GM06990 (cell line): Measurements from ENCODE around the gene KDM4D.

Experiments used
- DNase-seq: peaks from one replicate; pipeline ENCODE4 v3.0.0-alpha.2; 2011; ENCODE audit not compliant: insufficient read length; ENCODE audit errors: extremely low read depth
- H3K27me3 ChIP-seq: replicated peaks from 2 replicates; pipeline ENCODE4 v1.6.0; 2011; ENCODE audit warnings: low read length; ENCODE audit not compliant: control insufficient read depth, insufficient read depth
- H3K36me3 ChIP-seq: 2 replicates; pipeline ENCODE4 v1.5.1; 2011; ENCODE audit warnings: low read length; ENCODE audit not compliant: control insufficient read depth, insufficient read depth
- H3K4me3 ChIP-seq: replicated peaks from 2 replicates; pipeline ENCODE4 v1.5.1; 2011; ENCODE audit warnings: low read depth, mild to moderate bottlenecking, control low read depth, low read length
- TF ChIP-seq, protein P1 (sequence below): IDR thresholded peaks from 2 replicates; pipeline ENCODE4 v1.5.1; 2011; ENCODE audit warnings: low read length, control low read depth, mild to moderate bottlenecking, inconsistent platforms; ENCODE audit not compliant: insufficient read depth, poor library complexity, severe bottlenecking

KDM4D gene

DNA sequence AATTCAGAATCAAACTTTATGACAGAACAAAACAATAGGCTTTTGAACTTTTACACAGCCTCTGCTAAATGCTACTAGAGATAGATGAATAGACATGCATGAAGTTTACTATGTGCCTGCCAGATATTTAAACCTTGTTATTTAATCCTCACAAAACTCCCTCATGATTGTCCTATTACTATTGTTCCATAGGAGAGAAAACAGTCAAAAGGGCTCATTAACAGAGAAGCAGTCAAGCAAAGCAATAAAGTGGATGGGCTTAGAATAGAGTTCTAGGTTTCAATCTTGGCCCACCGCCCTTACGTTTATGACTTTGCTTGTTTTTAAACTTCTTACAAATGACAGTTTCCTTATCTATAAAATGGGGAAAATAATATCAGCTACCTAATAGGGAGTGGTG lies 13.0 kb upstream of the KDM4D start:
- H3K27me3 ChIP-seq = no peaks in the 10 kb centered on the region
- H3K4me3 ChIP-seq = no peak overlapping the region
- peaks cover 7% of the 10 kb centered on the region for H3K36me3 ChIP-seq
- TF ChIP-seq, protein P1, sequence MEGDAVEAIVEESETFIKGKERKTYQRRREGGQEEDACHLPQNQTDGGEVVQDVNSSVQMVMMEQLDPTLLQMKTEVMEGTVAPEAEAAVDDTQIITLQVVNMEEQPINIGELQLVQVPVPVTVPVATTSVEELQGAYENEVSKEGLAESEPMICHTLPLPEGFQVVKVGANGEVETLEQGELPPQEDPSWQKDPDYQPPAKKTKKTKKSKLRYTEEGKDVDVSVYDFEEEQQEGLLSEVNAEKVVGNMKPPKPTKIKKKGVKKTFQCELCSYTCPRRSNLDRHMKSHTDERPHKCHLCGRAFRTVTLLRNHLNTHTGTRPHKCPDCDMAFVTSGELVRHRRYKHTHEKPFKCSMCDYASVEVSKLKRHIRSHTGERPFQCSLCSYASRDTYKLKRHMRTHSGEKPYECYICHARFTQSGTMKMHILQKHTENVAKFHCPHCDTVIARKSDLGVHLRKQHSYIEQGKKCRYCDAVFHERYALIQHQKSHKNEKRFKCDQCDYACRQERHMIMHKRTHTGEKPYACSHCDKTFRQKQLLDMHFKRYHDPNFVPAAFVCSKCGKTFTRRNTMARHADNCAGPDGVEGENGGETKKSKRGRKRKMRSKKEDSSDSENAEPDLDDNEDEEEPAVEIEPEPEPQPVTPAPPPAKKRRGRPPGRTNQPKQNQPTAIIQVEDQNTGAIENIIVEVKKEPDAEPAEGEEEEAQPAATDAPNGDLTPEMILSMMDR = no peak
- DNase-seq = no peak

DNA sequence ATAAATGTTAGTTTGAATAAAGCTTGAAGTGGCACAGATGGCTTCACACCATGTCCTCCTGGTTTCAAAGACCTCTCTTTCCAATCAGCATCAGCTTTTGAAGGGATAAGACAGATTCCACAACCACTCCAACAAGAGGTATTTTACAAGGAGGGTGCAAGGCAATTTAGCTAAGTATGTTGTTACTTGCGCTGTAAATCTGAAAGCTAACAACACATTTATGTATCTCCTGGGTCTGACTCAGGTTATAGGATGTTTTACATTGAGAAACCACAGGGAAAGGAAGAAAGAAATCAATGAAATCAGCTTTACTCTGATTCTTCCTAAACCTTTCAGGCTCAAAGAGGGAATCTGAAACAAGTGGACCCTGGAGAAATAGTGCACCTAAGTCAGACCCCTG lies 12.3 kb upstream of the KDM4D start:
- no peaks in the 10 kb centered on the region for H3K27me3 ChIP-seq
- H3K36me3 ChIP-seq = peaks cover 13% of the 10 kb centered on the region
- no peak for DNase-seq
- H3K4me3 ChIP-seq = no peak overlapping the region
- TF ChIP-seq, protein P1 = no peak

DNA sequence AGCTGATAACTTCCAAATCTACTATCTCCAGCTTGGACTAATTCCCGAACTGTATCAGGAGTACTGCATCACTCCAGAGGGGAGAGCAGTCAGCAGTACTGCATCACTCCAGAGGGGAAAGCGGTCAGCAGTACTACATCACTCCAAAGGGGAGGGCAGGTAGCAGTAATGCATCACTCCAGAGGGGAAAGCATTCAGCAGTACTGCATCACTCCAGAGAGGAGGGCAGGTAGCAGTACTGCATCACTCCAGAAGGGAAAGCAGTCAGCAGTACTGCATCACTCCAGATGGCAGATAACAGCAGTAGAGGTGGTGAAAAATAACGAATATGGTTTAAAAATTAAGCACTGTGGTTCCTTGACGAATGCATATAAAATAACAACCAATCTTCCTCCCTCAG lies 8.6 kb upstream of the KDM4D start:
- no peak for DNase-seq
- peaks cover 18% of the 10 kb centered on the region for H3K36me3 ChIP-seq
- H3K27me3 ChIP-seq = no peaks in the 10 kb centered on the region
- TF ChIP-seq, protein P1 = no peak
- H3K4me3 ChIP-seq = no peak overlapping the region

DNA sequence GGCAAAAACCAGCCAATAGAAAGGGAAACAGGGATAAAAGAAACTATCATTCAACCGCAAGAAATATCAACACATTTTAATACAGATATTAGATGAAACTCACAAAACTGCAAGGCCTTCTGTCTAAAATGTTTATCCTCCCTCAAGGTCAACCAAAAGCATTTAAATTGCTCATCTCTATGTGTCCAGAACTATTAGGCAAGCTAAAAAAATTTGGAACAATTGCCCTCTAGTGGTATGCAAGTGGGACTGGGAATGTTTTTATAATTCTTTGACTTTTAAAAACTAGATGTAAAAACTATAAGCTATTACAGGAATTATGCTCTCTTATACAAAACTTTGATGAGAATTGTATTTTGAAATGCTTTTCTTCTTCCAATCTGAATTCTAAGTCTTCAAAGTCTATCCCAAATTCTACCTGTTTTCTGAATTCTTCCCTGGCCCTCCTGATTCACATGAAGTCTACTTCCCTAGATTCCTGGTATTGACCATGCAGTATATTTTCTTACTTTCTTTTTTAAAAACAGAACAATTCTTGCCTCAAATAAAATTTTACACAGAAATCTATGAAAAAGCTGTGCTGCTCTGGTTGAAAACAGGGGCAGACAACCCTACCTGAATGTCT lies 5.1 kb upstream of the KDM4D start:
- H3K36me3 ChIP-seq = peaks cover 15% of the 10 kb centered on the region
- TF ChIP-seq, protein P1 = peak; percentile 39
- no peak overlapping the region for H3K4me3 ChIP-seq
- H3K27me3 ChIP-seq = no peaks in the 10 kb centered on the region
- DNase-seq = no peak

DNA sequence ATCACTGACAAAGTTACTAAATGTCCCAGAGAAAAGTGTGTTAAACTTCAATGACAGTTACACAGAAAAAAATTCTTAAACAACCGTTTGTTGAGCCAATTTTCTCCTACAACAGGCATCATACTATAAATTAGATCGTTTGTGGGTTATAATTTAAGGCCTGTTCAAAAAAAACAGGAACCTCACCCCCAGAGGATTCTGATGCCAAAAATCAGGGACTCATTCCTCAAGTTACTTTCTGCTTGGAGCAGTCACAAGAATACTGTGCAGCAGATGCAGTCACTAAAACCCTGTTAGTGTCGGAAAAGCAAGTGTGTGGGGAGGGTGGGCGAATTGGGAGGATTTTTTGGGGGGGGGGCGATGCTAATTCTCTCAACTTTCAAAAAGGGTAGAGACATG lies 810 bp upstream of the KDM4D start:
- TF ChIP-seq, protein P1 = no peak
- Histone ChIP-seq H3K27me3 (no peaks in the 10 kb centered on the region), H3K36me3 (peaks cover 5% of the 10 kb centered on the region; the same call in 1 of the 2 replicates), H3K4me3 (peak overlapping the region; percentile 72)
- DNase-seq = no peak

DNA sequence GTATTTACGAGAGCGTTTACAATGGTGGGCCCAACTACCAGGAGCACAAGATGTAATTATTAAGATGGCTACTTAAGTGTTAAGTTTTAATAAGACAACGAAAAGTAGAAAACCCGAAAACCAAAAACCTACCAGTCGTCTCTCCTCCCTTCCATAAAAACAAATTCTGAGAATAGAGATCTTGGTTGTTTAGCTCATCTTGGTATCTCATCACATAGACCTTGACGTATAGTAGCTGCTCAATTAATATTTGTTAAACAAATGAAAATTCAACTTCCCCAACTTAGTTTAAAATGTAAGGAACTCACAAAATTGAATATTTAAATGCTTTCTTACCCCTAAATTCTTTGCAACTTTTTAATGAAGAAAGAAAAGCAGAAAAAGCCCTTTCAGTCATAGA lies 669 bp downstream of the KDM4D start:
- Histone ChIP-seq H3K4me3 (peak overlapping the region; percentile 72), H3K36me3 (peaks cover 1% of the 10 kb centered on the region; the same call in 1 of the 2 replicates), H3K27me3 (no peaks in the 10 kb centered on the region)
- DNase-seq = no peak
- TF ChIP-seq, protein P1 = no peak
